Activated naive CD4-positive, alpha-beta T cell treated with anti-CD3 and anti-CD28 coated beads for 36 hours (primary cell): ENCODE results near the gene TFEB. TPM values are rescaled to one million over a fixed set of nuclear protein-coding genes. Genes with fewer than 3 reads are reported as not detected.
A peak's percentile ranks its signal among the peaks of the same experiment; 100 is the strongest.

Experiments
- CTCF ChIA-PET: fragments of 350-600 bp; sonication (Branson Sonifier 250); formaldehyde crosslinking; loops from one replicate; lab custom pipeline; 2021; ENCODE audit warnings: antibody characterized with exemption; lab: Charles Lee
- DNase-seq: peaks from one replicate; pipeline ENCODE4 v3.0.0-alpha.2; 2020
- H3K27ac Mint-ChIP-seq: one replicate; pipeline ENCODE4 v1.8.0; 2021; ENCODE audit warnings: mild to moderate bottlenecking, mixed read lengths
- H3K27me3 Mint-ChIP-seq: one replicate; pipeline ENCODE4 v1.8.0; 2021; ENCODE audit warnings: low read depth, mixed read lengths
- H3K36me3 Mint-ChIP-seq: one replicate; pipeline ENCODE4 v1.8.0; 2021; ENCODE audit warnings: low read depth, mixed read lengths
- H3K4me1 Mint-ChIP-seq: one replicate; pipeline ENCODE4 v1.8.0; 2021; ENCODE audit warnings: low read depth, mixed read lengths
- H3K4me3 Mint-ChIP-seq: one replicate; pipeline ENCODE4 v1.8.0; 2021; ENCODE audit warnings: mild to moderate bottlenecking, moderate library complexity, mixed read lengths
- H3K9me3 Mint-ChIP-seq: one replicate; pipeline ENCODE4 v1.8.0; 2021; ENCODE audit warnings: mixed read lengths
- intact Hi-C: fragments of 100-400 bp; cut with micrococcal nuclease; formaldehyde crosslinking; loops from one replicate; pipeline ENCODE4 v1.15.1; 2023
- total RNA-seq, 2 experiments: library from RNA; stranded (reverse); gene quantifications; one replicate each; pipeline ENCODE4 v1.2.3, GENCODE V29; 2021

TFEB gene
- total RNA-seq, 2 experiments from 2014 or later: 5.7 to 7.9 TPM

DNA sequence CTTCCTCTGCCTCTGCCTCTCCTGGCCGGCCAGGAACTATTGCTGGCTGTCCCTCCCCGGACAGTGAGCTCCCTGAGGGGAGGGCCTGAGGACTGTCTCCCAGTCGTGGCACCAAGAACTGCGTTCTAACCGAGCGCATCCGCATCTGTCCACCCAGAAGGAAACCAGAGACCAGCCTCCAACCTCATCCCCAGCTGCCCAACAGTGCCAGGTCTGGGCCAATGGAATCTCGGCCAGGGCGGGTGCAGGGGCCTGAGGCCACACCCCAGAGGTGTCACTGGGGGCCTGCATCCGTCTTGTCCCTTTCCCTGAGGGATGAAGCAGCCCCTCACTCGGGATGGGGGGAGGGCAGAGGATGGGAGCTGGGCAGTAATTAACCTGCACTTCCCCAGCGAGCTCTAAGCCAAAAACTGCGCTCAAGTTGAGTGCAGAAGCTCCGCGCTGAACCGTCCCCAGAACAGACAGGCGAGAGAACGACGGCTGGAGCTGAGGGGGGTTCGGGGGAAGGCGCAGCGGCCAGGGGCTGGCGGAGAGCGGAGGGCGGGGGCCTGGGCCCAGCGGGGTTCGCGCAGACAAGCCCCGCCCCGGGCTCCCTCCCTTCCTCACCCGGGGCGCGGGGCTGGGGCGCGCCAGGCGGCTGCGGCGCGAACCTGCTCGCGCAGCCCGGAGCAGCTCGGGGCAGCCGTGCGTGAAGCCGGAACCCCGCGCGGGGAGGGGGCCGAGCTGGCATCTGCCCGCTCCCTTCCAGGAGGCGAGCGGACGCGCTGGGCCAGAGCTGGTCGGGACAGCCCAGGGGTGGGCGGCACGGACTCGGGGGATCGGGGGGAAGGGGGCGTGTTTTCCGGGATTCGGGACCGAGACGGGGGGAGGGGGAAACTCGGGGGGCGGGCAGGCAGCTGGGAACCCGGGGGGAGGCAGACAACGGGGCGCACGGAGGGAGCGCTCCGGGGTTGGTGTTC lies 1.4 kb downstream of the TFEB start:
- CTCF ChIA-PET: interaction anchor here (0.5 to 2.3 kb wide), 12 partner anchors 10 to 519 kb away, joined by 3 to 18 read pairs (median 4); partner anchors contain the start of gene TOMM6
- DNase-seq: peak; percentile 52
- peaks cover 24% of the 10 kb centered on the region for H3K4me1 Mint-ChIP-seq
- peak overlapping the region; percentile 46 for H3K27ac Mint-ChIP-seq
- H3K36me3 Mint-ChIP-seq: no peaks in the 10 kb centered on the region
- H3K9me3 Mint-ChIP-seq: no peaks in the 10 kb centered on the region
- no peaks in the 10 kb centered on the region for H3K27me3 Mint-ChIP-seq
- H3K4me3 Mint-ChIP-seq: peak overlapping the region; percentile 79
- intact Hi-C loops: loop anchor here (2.0 kb wide), 3 partner anchors 51 to 661 kb away; partner anchors contain the start of genes NFYA, OARD1 and TREML2

DNA sequence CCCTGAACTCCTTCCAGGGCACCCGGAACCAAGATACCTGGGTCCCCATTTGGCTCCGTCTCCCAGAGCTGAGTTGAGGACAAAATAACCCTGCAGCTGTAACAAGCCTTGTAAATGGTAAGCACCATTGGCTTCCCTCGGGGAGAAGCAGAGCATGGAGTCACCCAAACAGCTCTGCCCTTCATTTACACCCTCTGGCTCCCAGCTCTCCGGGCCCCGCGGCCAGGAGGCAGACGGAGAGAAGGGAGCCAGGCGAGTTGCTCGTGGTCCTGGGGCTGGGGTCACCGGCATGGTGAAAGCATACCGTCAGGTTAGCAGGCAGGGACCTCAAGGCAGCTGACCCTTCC lies 2.1 kb downstream of the TFEB start:
- Mint-ChIP-seq H3K9me3 (no peaks in the 10 kb centered on the region), H3K4me1 (peaks cover 26% of the 10 kb centered on the region), H3K36me3 (no peaks in the 10 kb centered on the region), H3K4me3 (peak overlapping the region; percentile 79), H3K27me3 (no peaks in the 10 kb centered on the region), H3K27ac (peak overlapping the region; percentile 61)
- CTCF ChIA-PET: interaction anchor here (0.5 to 2.3 kb wide), 8 partner anchors 16 to 174 kb away, joined by 3 to 18 read pairs (median 6); partner anchors contain the start of gene TOMM6
- no peak for DNase-seq
- intact Hi-C loops: loop anchor here (2.0 kb wide), 2 partner anchors 533 to 661 kb away; partner anchors contain the start of genes NFYA, OARD1 and TREML2

DNA sequence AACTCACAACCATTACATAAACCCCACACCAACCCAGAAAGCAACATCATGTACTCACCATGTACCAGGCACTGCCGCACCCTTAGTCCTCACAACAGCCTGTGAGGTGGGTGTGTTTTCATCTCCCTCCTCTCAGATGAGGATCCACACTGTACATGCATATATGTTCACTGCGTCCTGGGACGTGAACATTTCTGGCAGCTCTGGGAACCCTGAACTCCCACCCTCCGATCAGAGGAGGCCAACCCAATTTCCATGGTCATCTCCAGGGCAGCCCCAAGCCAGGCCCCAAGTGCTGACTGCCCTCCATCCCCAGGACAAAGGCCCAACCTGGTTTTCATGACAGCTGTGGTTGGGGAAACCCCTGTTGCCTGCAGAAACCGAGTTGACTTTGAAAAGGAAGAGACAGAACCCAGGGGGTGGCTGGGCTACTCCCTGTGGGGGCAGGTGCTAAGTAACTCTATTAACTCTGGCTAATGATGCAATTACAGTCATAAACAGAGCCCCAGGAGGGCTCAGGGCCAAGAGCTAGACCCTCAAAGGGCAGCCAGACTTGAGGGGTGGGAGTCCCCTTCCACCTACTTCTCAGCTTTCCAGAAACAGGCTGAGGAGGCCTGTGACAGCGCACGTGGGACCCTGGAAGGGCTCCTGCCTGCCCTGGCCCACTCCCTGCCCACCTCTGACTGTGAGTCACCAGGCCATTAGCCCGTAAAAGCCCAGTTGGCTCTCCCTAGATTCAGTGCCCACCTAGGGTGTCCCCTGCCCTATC lies 2.6 kb downstream of the TFEB start:
- peak overlapping the region; percentile 79 for H3K4me3 Mint-ChIP-seq
- intact Hi-C loops: loop anchor here (1.0 to 2.0 kb wide), 3 partner anchors 25 to 660 kb away; partner anchors contain the start of genes NFYA, OARD1 and TREML2
- no peaks in the 10 kb centered on the region for H3K36me3 Mint-ChIP-seq
- H3K4me1 Mint-ChIP-seq: peaks cover 26% of the 10 kb centered on the region
- H3K27ac Mint-ChIP-seq: peak overlapping the region; percentile 61
- peak; percentile 74 for DNase-seq
- H3K27me3 Mint-ChIP-seq: no peaks in the 10 kb centered on the region
- CTCF ChIA-PET: interaction anchor here (0.5 to 2.3 kb wide), 7 partner anchors 15 to 173 kb away, joined by 3 to 18 read pairs (median 6); partner anchors contain the start of gene TOMM6
- no peaks in the 10 kb centered on the region for H3K9me3 Mint-ChIP-seq

DNA sequence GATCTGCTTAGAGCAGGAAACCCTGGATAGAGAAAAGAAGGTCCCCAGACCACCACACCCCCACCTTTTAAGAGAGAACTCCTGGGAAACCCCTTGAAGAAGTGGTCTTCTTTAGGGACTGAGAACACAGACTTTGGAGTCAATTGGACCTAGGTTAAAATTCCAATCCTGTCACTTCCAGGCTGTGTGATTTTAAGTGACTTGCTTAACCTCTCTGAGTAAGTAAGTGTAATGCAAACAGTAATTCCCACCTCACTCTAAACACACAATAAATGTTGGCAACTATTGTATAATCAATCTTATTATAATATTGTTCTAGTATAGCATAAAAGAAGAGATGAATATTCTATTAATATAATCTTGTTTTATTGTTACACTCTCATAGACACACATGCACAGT lies 3.3 kb downstream of the TFEB start:
- Mint-ChIP-seq H3K4me1 (peaks cover 27% of the 10 kb centered on the region), H3K4me3 (no peak overlapping the region), H3K9me3 (no peaks in the 10 kb centered on the region), H3K27me3 (no peaks in the 10 kb centered on the region), H3K36me3 (no peaks in the 10 kb centered on the region), H3K27ac (no peak overlapping the region)
- CTCF ChIA-PET: interaction anchor here (1.1 kb wide), 1 partner anchor 49 kb away, joined by 3 read pairs; no protein-coding TSS in a partner anchor
- DNase-seq: no peak
- intact Hi-C loops: loop anchor here (1.0 to 2.0 kb wide), 3 partner anchors 25 to 659 kb away; partner anchors contain the start of genes NFYA, OARD1 and TREML2

DNA sequence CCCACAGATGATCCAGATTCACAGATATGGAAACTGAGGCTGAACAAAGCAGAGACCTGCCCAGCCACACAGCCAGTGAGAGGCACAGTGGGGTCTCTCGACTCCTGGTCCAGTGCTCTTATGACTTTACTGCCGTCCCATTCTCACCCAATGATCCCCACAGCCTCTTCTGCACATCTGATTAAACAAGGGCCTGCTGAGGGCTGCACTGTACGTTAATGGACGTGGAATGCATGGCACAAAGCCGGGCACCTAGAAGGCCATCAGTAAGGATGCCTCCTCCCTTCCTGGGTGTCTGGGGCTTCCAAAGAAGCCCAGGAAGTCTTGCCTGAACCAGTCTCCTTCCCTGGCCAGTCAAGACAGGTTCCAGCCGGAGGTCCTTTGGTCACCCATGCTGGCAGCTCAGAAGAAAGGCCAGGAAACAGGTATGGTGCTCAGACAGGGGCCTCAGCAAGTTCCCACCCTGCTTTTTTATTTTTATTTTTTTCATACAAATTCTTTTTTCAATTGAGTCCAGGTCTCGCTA lies 3.8 kb downstream of the TFEB start:
- Mint-ChIP-seq H3K27ac (no peak overlapping the region), H3K4me1 (peaks cover 31% of the 10 kb centered on the region), H3K4me3 (no peak overlapping the region), H3K27me3 (no peaks in the 10 kb centered on the region), H3K36me3 (no peaks in the 10 kb centered on the region), H3K9me3 (no peaks in the 10 kb centered on the region)
- DNase-seq: no peak
- CTCF ChIA-PET: interaction anchor here (1.1 kb wide), 1 partner anchor 49 kb away, joined by 3 read pairs; no protein-coding TSS in a partner anchor
- intact Hi-C loops: loop anchor here (1.0 to 2.0 kb wide), 3 partner anchors 24 to 659 kb away; partner anchors contain the start of genes NFYA, OARD1 and TREML2

DNA sequence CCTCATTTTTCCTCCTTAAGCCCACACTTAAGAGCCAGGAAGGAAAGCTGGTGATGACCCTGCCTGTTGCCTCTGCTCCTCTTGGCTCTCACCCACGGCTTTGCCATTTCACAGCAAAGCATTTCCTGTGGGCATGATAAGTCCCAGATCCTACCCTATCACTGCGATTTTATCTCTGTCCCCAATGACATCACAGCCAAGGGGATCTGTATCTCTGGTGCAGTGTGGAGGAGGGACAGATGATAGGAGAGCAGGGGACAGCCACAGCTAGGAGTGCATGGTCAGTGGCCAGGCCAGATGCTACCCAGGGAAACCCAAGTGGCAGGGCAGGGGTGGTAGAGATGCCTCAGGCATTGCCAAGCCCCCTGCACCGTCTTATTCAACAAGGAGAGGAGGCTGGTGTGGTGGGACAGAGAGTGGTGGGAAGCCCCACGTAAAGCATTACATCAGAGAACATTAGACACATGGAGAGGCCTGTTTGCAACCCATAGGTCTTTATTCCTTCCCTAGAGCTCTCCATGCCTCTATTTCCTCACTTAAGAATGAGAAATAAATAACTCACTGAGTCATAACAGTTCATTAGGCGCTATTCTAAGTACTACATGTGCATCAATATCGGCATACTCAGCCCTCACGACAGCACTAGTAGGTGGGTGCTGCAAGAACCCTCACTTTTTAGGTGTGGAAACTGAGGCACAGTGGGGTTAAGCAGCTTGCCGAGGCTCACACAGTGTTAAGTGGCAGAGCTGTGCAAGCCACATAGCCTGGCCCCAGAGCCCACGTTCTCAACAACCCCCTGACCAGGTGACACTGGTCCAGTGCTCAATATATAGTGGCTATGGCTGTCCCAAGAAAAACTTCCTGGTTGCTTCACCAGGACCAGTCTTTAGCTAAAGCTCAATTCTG lies 4.6 kb downstream of the TFEB start:
- CTCF ChIA-PET: no interaction called here
- Mint-ChIP-seq H3K27ac (no peak overlapping the region), H3K4me1 (peaks cover 31% of the 10 kb centered on the region), H3K27me3 (no peaks in the 10 kb centered on the region), H3K4me3 (no peak overlapping the region), H3K36me3 (no peaks in the 10 kb centered on the region), H3K9me3 (no peaks in the 10 kb centered on the region)
- DNase-seq: no peak
- intact Hi-C loops: no loop called here

DNA sequence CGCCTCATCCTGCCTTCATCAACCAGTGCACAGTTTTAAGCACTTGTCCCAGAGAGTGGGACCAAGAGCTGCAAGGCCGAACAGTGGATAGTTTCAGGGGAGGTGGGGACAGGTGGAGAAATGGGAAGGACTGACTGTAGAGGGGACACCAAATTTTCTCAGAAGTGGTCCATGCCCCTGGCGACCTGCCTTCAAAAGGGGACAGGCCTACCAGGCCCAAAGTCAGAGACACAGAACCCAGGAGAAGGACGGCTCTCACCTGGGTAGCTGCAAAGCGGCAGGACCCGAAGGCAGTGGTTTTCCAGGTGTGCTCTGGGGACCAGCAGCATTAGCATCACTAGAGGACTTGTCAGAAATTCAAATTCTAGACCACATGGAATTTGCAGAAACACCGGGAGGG lies 5.8 kb downstream of the TFEB start:
- H3K4me3 Mint-ChIP-seq: no peak overlapping the region
- no peaks in the 10 kb centered on the region for H3K27me3 Mint-ChIP-seq
- no peaks in the 10 kb centered on the region for H3K36me3 Mint-ChIP-seq
- no peaks in the 10 kb centered on the region for H3K9me3 Mint-ChIP-seq
- no peak for DNase-seq
- intact Hi-C loops: no loop called here
- CTCF ChIA-PET: no interaction called here
- H3K27ac Mint-ChIP-seq: no peak overlapping the region
- H3K4me1 Mint-ChIP-seq: peaks cover 31% of the 10 kb centered on the region

DNA sequence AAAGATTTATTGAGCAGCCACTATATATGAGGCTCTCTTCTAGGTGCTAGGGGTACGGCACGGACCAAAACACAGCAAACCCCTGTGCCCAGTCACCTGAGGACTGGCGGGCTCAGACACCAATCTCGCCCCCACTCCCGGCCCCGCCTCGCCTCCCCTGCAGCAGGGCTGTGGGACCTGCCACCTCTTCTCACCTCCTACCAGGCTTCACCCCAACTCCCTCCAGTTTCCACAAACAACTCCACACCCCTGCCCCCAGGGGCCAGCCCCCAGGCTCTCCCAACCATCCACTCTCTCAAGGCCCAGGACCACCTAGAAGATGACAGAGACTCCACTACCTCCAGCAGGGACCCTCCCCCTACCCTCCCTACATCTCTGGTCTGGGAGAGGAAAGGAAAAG lies 6.5 kb downstream of the TFEB start:
- no peaks in the 10 kb centered on the region for H3K36me3 Mint-ChIP-seq
- intact Hi-C loops: no loop called here
- H3K4me1 Mint-ChIP-seq: peaks cover 31% of the 10 kb centered on the region
- CTCF ChIA-PET: interaction anchor here (1.4 kb wide), 1 partner anchor 12 kb away, joined by 4 read pairs; no protein-coding TSS in a partner anchor
- H3K9me3 Mint-ChIP-seq: no peaks in the 10 kb centered on the region
- H3K4me3 Mint-ChIP-seq: no peak overlapping the region
- no peak overlapping the region for H3K27ac Mint-ChIP-seq
- DNase-seq: no peak
- no peaks in the 10 kb centered on the region for H3K27me3 Mint-ChIP-seq

DNA sequence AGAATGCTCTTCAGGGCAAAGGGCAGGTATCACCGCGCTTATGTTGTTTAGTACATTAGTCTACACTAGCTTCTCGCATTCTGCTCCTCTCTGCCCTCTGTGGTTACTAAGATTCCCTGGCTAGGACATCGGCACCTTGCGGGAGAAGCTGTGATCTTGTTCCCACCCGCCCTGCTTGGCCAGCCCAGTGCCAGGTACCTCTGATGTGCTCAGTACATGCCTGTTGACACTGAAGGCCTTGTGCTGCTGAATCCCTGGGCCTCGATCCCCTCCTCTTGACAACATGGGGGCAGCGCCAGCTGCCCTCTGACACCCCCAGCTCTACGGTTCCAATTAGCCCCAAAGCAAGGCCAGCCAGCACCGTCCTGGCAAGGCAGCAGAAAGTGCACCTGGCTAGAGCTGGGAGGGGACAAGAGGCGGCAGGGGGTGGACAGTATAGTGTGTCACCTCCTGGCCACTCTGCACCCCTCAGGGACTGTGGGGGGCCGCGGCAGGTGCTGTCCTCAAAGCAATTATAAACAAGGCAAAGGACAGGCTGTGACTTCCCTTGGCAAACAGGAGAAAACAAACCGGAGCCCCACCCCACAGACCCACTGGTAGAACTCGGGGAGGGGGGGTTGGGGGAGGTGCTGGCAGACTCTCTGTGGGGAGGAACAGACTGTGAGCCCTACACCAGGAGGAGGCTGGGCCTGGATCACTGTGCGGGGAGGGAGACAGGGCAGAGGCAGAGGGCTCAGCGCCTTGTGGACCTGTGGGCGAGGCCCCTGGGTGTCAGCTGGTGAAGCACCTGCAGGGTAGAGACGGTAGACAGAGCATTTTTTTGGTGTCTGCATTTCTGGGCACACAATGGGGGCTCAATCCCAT lies 7.1 kb downstream of the TFEB start:
- H3K9me3 Mint-ChIP-seq: no peaks in the 10 kb centered on the region
- H3K27me3 Mint-ChIP-seq: no peaks in the 10 kb centered on the region
- CTCF ChIA-PET: interaction anchor here (0.6 to 1.4 kb wide), 2 partner anchors 11 to 295 kb away, joined by 3 to 4 read pairs; no protein-coding TSS in a partner anchor
- DNase-seq: no peak
- no peak overlapping the region for H3K4me3 Mint-ChIP-seq
- H3K36me3 Mint-ChIP-seq: no peaks in the 10 kb centered on the region
- H3K27ac Mint-ChIP-seq: no peak overlapping the region
- intact Hi-C loops: no loop called here
- H3K4me1 Mint-ChIP-seq: peaks cover 25% of the 10 kb centered on the region

DNA sequence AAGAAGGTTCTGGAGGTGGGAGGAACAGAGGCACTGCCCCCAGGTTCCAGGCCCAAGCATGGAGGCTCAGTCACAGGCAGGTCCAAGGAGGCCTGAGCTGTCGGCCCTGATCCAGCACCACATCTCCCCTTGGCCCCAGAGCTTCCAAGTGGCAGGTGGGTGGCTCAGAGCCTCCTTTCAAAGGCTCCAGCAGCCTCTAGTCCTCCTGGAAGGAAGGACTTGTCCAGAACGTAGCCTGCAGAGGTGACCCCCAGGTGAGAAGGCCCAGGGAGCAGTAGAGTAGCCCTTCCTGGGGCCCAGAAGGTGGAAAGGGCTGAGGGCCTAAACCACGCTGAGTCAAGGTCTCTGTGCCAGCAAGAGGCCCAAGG lies 7.7 kb downstream of the TFEB start:
- Mint-ChIP-seq H3K36me3 (no peaks in the 10 kb centered on the region), H3K27ac (no peak overlapping the region), H3K9me3 (no peaks in the 10 kb centered on the region), H3K4me1 (peaks cover 19% of the 10 kb centered on the region), H3K4me3 (no peak overlapping the region), H3K27me3 (no peaks in the 10 kb centered on the region)
- intact Hi-C loops: no loop called here
- CTCF ChIA-PET: interaction anchor here (0.6 kb wide), 1 partner anchor 295 kb away, joined by 3 read pairs; no protein-coding TSS in a partner anchor
- DNase-seq: no peak
